HEK293T (cell line): ENCODE measurements around the gene ARHGEF16.

ENCODE experiments used
- BHLHE40 ChIP-seq: fragments of 450-650 bp; IDR thresholded peaks from 2 replicates; pipeline ENCODE4 v1.6.1; 2016; ENCODE audit warnings: mild to moderate bottlenecking, moderate library complexity, borderline replicate concordance
- HDGF ChIP-seq: fragments of 450-650 bp; IDR thresholded peaks from 2 replicates; pipeline ENCODE4 v1.6.1; 2017; ENCODE audit warnings: antibody characterized with exemption, borderline replicate concordance
- L3MBTL2 ChIP-seq: fragments of 450-650 bp; conservative IDR thresholded peaks from 2 replicates; pipeline ENCODE4 v1.6.1; 2016; ENCODE audit warnings: mild to moderate bottlenecking
- SP1 ChIP-seq: fragments of 450-650 bp; IDR thresholded peaks from 2 replicates; pipeline ENCODE4 v1.6.1; 2017
- SUZ12 ChIP-seq: fragments of 450-650 bp; IDR thresholded peaks from 2 replicates; pipeline ENCODE4 v1.6.1; 2016; ENCODE audit warnings: mild to moderate bottlenecking
- TARDBP ChIP-seq: fragments of 450-650 bp; IDR thresholded peaks from 2 replicates; pipeline ENCODE4 v1.6.1; 2016

DNA sequence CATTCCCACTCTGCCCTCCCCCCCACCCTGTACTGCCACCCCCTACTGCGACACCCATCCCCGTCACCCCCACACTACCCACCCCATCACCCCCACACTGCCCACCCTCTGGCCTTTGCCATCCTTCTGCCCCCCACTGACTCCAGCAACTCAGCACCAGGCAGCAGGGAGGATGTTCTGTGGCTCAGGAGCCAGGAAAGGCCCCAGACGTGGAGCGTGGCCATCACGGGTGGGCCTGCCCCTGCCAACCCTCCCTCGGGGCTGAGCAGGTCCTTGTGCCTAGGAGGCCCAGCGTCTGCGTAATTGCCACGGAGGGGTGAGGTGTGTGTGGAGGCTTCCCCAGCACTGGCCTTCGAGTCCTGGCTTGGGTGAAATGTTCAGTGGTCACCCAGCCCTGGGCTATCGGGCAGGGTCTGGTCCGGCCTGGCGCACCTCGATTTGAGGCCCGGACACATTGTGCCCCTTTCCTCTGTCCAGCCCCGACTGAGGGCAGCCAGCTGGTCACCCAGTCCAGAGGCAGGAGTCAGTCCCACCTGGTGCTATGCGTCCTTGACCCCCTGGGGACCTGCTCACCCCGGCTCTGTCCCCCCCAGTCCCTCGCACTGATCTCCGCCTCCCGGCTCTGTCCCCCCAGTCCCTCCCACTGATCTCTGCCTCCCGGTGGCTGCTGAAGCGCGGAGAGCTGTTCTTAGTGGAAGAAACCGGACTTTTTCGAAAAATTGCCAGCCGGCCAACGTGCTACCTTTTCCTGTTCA, 23.0 kb downstream of the ARHGEF16 start:
- TF ChIP-seq BHLHE40: no peak
- TF ChIP-seq SP1: no peak
- no peak for TF ChIP-seq HDGF
- TF ChIP-seq SUZ12: no peak
- no peak for TF ChIP-seq L3MBTL2
- no peak for TF ChIP-seq TARDBP
